Measurements from ENCODE around the gene U2AF1L4.

U2AF1L4 gene

DNA sequence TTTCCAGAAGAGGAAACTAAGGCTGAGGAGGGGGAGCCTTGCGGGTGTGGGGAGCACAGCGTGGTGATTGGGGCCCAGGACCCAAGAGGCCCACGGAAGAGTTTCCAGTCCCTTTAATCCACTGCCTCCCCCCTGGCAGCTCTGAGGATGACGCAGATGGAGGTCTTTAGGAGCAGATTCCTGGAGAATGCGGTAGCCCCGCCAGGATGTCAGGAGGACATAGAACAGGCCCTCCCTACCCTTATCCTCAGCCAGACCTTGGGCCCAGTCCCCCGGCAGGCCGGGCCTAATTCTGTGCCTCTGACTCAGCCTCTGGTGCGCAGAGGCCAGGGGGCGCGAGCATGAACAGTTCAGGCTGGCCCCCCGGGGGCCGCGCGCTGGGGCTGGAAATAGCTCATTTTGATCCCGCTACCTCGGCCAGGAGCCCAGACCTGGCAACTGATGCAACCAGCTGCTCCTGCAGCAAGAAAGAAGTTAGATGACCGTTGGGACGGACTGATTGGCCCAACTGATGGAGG, 12.1 kb upstream of the U2AF1L4 start:
- DNase-seq (ENCODE audit: low read depth): no peak

DNA sequence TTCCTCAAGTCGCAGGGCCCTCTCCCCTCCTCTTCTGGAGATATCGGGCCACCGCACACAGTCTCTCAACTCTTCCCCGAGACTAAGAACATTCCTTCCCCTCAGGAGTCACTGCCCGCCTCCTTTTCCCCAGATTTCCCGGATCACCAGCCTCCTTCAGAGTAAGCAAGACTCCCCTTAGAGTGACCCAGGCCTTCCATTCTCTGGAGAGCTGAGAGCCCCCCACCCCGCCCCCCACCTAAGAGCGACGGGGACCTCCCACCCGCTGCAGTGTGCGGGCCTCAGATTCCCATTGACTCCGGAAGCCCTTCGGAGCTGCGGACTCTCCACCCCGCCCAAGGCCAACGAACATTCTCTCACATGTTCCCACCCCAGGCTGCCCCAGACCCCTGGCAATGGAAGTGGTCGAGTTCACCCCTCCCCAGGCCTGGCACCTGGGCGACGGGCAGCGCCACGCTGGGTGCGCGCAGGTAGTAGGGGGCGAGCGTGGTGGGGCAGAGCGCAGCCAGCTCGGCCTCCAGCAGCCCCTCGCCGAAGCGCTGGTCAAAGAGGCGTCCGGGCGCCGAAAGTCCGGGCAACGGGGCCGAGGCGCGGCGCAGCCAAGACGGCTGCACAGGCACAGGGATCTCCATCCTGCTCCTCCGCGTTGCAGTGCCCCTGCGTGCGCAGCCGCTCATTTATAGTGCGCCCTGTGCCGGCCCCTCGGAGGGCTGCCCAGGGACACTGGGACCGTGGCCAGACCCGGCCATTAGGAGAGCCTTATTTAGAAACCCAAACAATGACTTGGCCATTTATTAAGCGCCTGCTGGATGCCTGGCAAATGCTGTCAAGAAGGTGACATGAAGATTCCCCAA, 11.4 kb upstream of the U2AF1L4 start, which contains the start of gene HSPB6:
HSPB6 (minus strand) TSS at position 653 of the 854 bp plus-strand sequence; CDS start at position 632, 21 bp downstream.
- no peak for DNase-seq (ENCODE audit: low read depth)

DNA sequence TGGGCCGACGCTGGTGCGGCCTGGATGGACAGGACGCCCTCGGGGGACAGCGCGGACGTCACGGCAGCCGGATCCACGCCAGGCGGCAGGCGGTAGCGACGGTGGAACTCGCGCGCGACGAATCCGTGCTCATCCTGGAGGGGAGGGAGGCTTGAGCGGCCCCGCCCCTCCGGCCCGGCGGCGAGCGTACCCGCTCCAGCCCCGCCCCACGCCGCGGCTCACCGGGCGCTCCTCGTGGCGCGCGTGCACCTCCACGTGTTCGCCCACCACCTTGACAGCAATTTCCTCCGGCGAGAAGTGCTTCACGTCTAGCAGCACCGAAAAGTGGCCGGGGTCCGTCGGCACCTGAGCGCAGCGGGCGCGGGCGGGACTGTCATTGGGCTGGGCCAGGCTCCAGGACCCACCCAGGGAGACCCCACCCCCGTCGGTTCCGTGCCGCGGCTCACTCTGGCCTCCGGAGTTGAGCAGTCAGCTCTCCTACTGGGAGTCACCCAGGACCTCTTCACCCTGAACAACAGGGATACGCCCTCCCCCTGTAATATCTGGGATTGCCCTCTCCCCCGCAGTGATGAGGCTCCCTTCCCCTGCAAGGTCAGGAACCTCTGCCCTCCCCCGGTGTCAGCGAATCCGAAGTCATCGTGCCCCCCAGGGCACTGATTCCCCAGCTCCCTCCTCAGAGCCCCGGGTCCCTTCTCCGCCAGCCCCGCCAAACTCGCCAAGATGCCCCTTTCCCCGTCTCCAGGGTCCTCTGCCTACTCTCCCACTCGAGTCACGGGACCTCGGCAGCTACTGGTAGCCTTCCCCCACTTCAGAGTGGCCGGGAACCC, 10.5 kb upstream of the U2AF1L4 start:
- DNase-seq (ENCODE audit: low read depth): peak; percentile 40

DNA sequence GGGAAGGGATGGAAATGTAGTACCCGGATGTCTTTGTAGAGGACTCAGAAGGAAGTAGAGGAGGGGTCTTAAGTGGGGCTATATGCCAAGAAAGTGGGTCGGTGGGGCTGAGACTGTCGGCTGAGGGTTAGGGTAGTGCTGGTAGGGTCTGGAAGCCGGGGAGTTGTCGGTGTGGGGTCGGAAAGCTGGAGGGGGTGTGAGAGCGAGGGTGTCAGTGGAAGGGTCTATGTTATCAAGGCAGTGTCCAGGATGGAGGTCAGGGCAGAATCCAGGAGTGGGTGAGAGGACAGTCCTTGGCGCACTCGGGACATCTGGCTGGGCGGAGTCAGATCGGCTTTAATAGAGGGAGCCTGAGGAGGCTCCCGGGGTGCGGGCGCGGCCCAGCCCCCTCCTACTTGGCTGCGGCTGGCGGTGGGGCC, 9.9 kb upstream of the U2AF1L4 start:
- no peak for DNase-seq (ENCODE audit: low read depth)

DNA sequence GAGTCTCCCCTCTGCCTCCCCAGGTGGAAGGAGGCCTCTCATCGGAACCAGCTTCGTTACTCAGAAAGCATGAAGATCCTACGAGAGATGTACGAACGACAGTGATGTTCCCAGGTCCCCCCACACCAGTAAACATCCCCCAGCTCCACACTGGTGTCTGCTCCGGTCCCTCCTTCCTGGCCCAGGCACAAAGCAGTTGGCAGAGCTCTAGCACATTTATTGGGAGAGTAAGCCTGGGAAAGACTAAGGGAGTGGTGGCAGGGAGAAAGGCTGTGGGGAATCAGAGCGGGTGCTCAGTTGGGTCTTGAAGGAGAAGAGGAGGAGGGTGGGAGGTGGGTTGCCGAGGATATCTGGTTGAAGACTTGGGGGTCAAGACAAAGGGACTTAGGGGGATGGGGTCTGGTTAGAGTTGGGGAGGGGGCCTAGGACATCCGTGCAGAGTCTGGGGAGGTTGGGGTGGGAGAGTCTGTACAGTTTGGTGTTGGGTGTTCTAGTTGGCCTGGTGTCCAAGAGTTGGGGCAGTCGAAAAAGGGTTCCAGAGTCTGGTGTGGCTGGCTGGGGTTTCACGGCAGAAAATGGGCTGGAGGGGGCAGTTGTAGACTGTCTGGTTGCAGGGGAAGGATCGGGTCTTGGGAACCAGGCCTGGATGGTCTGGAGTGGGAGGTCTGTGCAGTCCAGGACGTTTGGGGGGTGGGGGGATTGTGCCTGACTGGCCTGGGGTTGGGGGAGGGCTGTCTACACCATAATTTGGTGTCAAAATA, 9.3 kb upstream of the U2AF1L4 start:
- DNase-seq (ENCODE audit: low read depth): no peak

DNA sequence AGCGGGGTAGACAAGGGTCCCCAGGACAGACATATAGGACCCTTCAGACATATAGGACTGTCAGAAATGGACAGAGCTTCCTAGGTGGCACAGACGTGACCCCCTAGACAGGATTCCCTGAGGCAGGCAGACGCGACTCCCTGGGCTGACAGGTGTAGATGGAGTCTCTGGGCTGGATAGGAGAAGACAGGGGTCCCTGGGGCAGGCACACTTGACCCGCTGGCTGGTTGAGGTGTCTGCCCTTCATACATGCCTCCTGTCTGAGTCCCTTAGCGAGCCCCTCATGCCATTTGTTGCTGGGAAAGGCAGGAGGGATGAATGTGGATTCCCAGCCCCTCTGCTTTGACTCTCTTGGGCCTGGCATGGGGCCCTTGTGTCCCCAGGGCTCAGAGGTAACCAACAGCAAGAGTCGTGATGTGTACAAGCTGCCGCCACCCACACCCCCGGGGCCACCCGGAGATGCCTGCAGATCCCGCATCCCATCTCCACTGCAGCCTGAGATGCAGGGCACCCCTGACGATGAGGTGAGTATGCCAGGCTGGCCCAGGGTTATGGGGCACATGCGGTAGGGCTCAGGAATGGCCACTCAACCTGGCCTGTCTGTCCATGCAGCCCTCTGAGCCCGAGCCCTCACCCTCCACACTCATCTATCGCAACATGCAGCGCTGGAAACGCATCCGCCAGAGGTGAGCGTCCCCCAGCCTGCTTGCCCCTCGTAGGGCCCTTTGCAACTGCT, 8.6 kb upstream of the U2AF1L4 start:
- no peak for DNase-seq (ENCODE audit: low read depth)

DNA sequence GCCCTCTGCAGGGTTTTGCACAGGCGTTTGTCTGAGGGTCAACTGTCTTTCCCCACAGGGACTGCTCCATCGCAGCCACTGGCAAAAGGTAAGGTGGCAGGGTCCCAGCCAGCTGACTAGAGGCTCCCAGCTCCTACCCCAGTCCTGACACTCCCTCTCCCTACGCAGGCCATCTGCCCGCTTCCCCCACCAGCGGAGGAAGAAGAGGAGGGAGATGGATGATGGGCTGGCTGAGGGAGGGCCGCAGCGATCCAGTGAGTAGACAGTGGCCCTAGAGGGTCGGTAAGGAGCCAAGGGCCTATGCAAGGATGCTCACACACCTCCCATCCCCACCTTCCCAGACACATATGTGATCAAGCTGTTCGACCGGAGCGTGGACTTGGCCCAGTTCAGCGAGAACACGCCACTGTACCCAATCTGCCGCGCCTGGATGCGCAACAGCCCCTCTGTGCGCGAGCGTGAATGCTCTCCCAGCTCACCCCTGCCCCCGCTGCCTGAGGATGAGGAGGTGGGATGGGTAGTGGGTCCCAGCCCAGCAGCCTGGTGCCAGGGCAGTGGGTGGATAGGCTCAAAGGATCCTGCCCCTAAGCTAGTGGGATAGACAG, 7.6 kb upstream of the U2AF1L4 start:
- DNase-seq (ENCODE audit: low read depth): no peak

DNA sequence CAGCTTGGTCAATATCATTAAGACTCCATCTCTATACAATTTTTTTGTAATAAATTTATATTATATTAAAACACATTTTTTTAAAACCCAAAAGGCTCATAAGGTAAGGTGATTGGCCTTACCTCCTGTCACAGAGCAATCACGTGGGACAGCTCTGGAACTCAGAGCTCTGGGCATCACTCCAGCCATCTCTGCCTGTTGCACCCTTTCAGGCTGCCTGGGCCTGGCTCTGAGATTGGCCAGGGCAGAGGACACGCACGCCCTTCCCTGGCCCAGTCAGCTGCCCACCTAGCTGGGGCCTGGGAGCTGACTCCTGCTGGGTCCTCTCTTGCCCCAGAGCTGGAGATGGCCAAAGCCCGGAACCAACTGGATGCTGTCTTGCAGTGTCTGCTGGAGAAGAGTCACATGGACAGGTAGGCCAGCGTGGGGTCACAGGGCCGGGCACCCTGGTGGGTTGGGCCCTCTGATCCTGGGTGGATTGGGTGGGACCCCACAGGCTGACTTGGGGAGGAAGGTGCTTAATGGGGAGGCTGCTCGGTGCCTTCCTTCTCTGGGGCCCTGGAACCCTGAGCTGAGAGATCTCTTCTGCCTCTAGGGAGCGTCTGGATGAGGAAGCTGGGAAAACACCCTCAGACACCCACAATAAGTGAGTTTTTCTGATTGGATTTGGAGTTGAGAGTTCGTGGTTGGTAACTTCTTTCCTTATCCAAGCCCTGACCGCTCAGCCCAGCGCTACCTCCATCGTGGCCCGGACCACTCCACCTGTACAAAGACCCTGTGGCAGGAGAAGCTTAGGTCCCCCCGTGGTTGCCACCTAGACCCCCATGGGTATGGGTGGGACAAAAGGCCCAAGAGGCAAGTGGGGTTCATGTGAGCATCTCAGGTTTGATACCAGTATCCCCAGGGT, 6.9 kb upstream of the U2AF1L4 start:
- no peak for DNase-seq (ENCODE audit: low read depth)

DNA sequence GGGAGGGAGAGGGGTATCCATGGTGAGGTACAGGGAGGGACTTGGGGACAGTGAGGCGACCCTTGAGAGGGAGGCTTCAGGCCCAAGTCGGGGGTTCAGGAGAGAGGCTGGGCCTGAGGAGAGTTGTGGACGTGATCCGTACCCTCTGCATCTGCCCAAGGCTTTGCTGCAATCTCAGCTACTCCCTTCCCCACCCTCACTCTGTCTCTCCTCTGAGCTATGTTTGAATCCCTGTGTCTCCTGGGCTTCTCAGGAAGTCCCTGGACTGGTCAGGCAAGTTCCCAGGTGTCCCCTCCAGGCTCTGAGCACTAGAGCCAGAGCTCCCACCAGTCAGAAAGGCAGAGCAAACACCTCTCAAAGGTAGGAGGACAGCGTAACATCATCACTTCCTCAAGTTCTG, 4.9 kb upstream of the U2AF1L4 start:
- DNase-seq (ENCODE audit: low read depth): no peak

DNA sequence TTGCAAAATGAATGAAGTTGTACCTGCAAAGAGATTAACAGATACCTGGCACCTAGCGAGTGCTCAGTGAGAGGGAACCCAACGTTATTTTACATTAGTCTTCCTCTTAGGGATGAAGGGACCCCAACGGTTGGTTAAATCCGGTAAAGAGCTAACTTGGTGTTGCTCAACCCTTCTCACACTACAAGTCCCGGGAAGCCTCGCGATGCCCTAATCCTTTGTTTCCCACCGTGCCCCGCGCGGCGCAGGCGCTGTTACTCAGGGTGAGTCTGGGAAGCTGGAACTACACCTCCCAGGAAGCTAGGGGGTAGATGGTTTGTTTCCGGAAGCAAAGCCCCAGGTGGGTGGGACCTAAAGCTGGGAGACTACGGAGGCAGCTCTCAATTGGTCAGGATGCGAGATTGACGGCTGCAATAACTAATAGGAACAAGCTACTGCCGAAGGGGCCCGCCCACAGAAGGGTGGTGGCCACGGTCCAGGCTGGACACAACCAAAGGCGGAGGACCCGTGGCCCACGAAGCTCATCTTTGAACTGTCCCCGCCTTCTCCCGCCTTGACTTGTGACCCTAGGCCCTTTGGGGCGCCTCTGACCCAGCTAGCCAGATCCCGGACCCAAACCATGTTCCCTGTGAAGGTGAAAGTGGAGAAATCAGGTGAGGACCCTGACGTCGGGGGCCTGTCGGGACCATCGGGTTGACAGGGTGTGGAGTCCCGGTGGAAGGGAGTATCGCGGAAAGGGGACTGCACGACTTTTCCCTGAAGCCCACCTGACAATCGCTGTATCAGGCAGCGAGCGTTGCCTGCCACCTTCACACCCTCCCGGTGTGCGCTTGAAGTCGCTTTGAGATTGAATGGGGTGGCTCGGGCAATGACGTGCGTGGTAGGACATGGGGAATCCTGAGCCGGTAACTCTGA, 3.1 kb upstream of the U2AF1L4 start, which contains the start of gene LIN37:
LIN37 (plus strand) TSS at position 471 of the 915 bp plus-strand sequence; CDS start at position 620, 149 bp downstream.
- peak; percentile 98 for DNase-seq (ENCODE audit: low read depth)

DNA sequence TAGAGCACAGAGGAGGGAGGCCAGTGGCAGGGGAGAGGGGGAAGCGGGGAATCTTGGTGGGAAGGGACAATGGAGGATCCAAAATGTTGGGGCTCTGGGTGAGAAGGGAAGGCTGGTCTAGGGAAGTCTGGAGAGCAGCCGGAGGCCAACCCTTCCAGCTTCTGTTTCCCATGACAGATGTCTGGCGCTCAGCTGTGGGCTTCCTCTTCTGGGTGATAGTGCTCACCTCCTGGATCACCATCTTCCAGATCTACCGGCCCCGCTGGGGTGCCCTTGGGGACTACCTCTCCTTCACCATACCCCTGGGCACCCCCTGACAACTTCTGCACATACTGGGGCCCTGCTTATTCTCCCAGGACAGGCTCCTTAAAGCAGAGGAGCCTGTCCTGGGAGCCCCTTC, 1.3 kb upstream of the U2AF1L4 start:
- no peak for DNase-seq (ENCODE audit: low read depth)

DNA sequence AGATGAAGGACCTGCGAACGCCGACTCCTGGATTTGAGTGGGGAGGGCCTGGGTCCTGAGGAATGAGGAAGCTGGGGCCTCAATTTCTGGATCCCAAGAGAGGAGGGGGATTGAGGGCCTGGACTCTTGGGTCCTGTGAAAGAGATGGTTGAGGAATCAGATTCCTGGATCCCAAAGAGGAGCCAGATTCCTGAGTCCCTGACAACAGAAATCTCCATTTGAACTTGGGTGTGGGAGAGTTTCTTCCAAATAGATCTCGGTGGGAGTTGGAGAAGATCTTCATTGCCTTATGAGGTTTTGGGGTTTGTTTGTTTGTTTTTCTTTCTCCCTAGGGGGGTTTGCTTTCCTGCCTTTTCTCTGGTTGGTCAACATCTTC, 857 bp upstream of the U2AF1L4 start:
- no peak for DNase-seq (ENCODE audit: low read depth)

DNA sequence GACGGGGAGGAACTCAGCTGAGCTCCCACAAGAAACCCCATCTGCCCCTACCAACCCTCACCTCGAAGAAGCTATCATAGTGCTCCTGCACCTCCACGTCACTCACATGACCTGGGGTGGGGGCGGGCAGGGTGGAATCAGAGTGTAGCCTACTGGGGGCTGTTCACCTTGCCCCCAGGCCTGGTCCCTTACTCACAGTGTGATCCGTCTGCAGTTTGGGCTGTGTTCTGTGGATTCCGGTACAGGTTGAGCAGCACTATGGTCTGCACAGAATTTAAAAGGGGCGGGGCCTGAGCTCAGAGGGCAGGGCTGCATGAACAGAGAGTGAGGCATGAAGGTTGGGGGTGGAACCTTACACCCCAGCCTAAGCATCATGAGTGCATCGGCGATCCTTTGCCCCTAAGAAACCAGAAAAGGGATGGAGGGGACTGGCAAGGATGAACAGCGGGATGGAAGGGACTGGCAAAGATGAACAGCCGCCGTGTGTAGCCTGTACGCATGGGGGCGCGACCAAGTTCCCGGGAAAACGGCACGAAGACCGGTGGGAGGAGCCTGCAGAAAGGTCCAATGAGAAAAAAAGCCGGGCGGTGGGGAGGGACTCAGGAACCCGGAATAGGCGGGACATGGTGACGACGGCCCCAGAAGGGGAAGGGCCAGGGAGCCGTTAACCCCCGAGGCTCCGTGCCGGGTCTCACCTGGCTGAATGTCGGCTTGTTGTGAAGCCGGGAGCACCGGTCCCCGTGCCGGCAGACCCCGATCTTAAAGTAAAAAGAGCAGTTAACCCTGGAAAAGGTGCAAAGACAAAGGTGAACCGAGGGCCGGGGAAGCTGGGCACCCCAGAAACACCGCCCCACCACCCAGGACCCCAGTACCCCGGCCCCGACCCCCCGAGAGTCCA, 539 bp downstream of the U2AF1L4 start:
- DNase-seq (ENCODE audit: low read depth): peak; percentile 91

DNA sequence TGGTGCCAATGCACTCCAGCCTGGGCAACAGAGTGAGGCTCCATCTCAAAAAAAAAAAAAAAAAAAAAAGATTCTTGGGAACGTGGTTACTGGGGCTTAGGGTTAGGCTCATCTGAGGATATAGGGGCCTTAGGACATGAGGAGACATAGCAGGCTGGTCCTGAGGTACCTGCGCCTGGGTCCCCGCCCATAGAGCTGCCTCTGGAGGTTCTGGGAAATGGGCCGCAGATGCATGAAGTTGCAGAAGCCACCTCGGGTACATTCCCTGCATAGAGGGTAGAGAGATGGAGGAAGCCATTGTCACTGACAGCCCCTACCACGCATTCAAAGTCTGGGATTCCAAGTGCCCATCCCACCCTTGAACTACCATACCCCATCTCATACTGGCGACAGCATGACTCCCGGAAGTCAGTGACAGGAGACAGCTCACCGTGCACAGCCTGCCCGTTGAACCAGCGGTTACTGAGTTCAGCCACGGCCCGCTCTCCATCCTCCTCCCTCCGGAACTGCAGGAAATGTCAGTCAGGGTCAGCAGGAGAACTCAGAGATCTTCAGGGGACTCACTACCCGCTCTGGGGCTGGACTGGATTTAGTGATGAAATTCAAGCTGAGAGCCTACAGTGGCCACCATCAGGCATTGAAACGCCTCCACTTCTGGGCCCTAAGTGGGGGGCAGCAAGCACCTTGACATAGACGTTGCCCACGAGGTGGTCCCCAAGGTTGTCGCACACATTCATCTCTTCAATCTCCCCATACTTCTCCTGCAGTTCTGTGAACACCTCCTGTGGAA, 1.4 kb downstream of the U2AF1L4 start:
- no peak for DNase-seq (ENCODE audit: low read depth)

DNA sequence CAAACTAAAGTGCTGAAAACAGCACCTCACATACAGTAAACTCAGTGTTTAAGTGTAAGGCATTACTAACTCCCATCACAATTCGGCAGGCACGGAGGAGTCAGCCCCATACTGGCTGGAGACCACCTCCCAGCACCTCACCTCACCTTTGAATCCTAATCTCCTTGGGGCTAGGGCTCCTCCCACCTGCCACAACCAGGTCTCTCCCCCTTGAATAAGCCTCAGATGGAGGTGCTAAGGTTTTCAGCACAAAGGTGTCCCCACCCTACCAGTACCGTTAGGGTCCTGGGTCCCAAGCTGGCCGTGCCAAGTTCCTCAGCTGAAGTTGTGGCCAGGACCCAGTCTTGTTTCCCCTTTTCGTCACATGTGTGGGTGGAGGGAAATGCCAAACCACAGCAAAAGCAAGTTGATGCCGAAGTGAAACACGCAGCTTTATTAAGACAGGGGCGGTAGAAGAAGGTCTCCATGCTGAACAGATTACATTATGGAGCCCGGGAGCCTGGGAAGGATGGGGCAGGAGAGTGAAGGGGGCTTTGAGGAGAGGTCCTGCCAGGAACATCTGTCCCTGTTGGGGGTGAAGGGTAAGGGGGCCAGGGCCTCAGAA, 3.0 kb downstream of the U2AF1L4 start, which contains the start of gene IGFLR1:
IGFLR1 (minus strand) TSS at position 332 of the 604 bp plus-strand sequence. CDS start 1,272 bp downstream, outside the sequence.
- DNase-seq (ENCODE audit: low read depth): peak; percentile 48

DNA sequence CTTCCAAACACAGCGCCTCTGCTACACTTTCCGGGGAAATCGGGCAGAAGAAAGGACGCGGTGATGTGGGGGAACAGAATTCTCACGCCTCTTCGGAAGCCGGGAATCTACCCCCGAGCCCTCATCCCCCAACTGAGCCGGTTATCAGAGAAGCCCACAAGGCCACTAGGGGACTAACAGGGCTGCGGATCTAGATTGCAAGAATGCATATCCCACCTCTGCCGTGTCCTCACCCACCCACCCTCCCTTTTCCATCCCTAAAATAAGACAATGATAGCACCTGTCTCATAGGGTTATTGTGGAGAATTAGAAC, 4.1 kb downstream of the U2AF1L4 start:
- DNase-seq (ENCODE audit: low read depth): no peak

Data from T follicular helper cell (primary cell).